RCC 7860 (cell line): Measurements from ENCODE around the gene TRIM52.
A peak's percentile ranks its signal among the peaks of the same experiment; 100 is the strongest.

Experiments used
- DNase-seq: peaks from one replicate; pipeline ENCODE4 v3.0.0-alpha.2; 2015; ENCODE audit warnings: low spot score
- FAIRE-seq: peaks from 2 replicates; lab custom pipeline; 2012; peaks lifted over from hg19 to GRCh38; lab: Jason Lieb, UNC

TRIM52 gene

DNA sequence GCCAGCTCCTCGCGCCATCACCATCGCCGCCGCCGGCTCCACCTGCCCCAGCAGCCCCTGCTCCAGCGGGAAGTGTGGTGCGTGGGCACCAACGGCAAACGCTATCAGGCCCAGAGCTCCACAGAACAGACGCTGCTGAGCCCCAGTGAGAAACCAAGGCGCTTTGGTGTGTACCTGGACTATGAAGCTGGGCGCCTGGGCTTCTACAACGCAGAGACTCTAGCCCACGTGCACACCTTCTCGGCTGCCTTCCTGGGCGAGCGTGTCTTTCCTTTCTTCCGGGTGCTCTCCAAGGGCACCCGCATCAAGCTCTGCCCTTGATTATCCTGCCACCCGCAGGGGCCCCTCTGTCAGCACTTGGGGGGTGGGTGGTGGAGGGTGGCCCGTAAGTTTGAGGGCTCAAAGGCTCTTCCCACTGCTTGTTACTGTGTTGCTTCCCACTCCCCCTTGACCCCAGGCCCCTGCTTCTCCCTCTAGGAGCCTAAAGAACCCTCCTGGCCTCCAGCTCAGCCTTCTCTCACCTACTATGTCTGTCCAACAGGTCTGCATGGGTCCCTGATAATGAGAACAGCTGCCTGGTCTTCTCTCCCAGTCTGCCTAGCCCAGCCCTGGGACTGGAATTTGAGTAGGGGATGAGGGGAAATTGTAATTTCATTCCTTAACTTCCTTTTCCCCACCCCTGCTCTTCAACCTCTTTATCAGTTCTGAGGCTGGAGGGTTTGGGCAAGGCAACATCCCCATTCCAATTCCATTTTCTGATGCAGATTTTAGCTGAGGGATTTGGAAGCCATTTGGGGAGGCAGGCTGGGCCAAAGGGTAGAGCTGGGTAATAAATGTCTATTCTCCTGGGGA, 26.3 kb downstream of the TRIM52 start:
- DNase-seq (no peak), FAIRE-seq (no peak)

DNA sequence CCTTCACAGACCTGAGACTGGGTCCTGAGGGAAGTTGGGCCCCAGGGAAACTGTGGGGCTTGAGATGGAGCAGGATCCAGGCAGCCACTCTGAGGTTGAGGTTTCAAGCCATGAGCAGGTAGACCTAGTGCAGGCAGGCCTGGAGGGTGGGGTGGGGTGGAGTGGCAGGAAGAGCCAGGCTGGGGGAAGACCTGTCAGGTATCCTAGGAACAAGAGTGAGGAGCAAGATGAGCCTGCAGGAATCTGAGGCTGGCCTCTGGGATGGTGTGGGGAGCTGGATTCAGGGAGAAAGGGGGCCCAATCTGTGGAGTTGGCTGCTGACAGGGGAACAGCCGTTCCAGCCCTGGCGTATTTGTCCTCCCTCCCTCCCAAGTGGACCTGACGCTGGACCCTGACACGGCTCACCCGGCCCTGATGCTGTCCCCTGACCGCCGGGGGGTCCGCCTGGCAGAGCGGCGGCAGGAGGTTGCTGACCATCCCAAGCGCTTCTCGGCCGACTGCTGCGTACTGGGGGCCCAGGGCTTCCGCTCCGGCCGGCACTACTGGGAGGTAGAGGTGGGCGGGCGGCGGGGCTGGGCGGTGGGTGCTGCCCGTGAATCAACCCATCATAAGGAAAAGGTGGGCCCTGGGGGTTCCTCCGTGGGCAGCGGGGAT, 27.0 kb downstream of the TRIM52 start:
- FAIRE-seq = no peak
- no peak for DNase-seq

DNA sequence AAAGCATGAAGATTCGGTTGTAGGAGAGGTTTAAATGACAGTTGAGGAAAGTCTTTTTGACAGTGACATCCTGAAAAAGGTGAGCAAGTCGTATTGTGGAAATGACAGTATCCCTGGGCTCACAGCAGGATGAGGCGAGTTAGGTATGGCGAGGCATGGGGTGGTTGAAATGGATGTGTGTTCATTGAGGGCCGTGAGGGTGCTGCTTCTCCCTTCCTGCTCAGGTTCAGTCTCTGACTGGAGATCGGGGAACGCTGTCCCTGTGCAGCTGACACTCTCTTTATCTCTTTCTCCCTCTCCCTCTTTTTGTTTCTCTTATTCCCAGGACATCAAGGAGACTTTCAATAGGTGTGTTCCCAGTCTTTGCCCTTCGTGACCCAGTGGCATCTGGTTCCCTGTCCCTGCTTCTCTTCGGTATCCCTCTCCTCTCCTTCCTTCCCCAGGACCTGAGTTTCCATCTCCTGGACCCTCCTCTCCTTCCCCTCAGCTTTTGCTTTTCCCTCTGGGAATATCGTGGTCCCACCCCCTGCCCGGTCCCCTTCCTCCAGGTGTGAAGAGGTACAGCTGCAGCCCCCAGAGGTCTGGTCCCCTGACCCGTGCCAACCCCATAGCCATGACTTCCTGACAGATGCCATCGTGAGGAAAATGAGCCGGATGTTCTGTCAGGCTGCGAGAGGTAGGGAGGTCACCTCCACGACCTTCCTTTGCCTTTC, 27.7 kb downstream of the TRIM52 start:
- FAIRE-seq (no peak), DNase-seq (no peak)

DNA sequence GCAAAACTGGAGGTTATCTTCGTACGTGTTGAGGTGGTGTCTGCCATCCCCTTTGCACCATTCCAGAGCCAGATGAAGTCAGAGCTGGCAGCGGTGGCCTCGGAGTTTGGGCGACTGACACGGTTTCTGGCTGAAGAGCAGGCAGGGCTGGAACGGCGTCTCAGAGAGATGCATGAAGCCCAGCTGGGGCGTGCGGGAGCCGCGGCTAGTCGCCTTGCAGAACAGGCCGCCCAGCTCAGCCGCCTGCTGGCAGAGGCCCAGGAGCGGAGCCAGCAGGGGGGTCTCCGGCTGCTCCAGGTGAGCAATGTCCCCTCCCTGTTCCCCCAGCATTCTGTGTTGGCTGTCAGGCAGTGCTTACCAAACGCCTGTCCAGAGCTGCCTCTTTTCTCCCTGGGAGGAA, 28.4 kb downstream of the TRIM52 start:
- no peak for DNase-seq
- no peak for FAIRE-seq

DNA sequence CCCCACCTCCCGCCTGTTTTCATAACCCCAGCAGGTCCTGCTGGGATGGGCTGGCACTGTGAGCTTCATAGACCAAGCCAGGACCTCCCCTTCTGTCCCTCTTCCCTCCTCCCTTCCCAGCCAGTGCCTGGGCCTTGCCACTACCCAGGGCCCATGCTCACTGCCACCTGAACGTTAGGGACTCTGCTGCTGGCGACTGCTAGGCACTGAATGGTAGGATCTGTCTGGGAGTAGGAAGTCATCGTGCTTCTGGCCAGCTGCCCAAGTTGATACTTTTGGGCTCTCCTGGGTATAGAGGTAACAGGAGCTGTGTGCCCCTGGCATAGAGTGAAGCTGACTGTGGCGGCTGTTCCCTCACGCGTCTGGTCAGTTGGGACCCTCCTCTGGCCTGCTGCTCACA, 29.5 kb downstream of the TRIM52 start:
- FAIRE-seq = no peak
- DNase-seq = no peak

DNA sequence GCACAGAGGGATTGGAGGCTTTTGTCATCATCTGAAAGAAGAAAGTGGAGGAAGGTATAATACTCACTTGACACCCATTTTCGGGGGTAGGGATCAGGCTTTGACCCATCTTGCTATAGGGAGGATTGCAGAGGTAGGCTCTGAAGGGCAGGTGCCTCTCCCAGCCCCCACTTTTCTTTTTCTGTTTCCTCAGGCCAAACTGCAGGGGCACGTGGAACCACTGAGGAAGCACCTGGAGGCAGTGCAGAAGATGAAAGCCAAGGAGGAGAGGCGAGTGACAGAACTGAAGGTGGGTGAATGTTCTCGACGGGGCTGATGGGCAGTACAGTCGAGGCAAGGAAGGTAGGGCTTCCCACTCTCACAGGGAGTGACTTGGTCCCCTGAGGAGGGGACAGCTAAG, 30.4 kb downstream of the TRIM52 start:
- FAIRE-seq (no peak), DNase-seq (no peak)

DNA sequence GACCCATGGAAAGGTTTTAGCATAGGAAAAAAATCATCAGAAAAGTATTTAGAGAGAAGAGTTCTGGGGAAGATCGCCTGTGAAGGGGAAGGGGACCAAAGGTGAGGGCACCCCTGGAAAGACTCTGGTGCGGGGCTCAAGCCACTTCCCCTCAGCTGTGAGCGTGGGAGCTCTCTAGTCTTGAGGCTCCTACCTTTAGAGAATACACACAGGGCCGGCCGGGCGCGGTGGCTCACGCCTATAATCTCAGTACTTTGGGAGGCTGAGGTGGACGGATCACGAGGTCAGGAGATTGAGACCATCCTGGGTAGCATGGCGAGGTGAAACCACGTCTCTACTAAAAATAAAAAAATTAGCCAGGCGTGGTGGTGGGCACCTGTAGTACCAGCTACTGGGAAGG, 30.9 kb downstream of the TRIM52 start:
- no peak for FAIRE-seq
- DNase-seq = no peak

DNA sequence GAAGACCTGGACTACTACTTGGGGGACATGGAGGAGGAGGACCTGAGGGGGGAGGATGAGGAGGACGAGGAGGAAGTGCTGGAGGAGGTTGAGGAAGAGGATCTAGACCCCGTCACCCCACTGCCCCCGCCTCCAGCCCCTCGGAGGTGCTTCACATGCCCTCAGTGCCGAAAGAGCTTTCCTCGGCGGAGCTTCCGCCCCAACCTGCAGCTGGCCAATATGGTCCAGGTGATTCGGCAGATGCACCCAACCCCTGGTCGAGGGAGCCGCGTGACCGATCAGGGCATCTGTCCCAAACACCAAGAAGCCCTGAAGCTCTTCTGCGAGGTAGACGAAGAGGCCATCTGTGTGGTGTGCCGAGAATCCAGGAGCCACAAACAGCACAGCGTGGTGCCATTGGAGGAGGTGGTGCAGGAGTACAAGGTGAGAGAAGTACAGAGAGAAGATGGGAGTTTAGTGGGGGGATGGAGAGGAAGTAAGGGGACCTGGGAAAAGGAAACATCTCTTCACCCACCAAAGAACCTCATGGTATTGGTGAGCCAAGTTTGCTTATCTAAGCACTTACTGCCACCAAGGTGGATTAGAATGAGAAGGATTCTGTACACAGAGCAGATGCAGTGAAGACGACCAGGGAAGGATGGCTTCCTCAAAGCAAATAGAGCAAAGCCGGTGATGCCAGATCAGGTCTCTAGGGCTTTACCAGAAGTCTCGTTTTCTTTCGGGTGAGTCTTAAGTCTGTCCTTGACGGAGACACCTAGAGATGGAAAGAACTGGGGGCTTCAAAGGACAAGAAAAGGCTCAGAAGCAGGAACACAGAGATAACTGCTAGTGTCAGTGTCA, 36.3 kb downstream of the TRIM52 start:
- FAIRE-seq (no peak), DNase-seq (no peak)

DNA sequence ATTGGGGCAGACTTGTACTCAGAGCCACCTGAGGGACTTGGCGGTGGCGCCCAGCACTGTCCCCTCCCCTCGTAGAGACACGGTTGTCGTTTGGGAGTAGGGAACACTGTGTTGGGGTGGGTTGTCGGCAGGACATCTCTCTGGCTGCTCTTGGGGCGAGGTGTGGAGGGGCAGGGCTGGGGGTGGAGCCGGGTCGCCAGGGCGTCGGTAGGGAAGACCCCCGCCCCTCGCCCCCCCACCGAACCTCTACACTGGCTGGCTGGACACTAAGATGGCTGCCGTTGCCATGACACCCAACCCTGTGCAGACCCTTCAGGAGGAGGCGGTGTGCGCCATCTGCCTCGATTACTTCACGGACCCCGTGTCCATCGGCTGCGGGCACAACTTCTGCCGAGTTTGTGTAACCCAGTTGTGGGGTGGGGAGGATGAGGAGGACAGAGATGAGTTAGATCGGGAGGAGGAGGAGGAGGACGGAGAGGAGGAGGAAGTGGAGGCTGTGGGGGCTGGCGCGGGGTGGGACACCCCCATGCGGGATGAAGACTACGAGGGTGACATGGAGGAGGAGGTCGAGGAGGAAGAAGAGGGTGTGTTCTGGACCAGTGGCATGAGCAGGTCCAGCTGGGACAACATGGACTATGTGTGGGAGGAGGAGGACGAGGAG, 37.1 kb downstream of the TRIM52 start:
- FAIRE-seq (no peak), DNase-seq (no peak)

DNA sequence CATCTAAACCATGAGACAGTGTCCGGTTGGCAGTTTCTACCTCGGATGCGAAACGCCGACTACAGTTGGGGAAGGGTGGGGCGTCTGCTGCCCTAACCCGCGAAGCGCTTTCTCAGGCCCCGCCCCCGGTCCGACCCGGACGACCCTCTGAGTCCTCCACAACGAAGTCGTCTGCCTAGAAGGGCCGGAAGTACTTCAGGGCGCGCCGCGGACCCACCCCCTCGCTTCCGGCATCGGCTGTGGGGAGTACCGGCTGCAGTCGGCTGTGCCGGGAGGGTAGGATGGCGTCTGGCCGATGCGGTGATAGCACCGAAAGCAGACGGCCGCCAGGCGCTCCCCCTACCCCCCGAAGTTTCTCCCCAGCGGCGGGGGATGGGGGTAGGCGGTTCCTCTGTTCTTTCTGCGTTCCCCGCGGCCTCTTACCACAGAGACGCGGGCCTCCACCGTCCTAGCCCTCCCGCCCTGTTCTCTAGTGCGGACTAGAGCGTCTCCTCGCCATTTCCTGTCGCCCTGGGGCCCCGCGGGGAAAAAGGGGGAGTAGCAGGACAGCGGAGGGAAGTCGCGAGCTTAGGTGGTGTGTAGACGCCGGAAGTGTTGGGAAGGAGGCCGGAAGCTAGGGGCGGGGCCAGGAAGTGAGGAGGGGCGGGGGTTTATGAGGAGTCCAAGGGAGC, 37.8 kb downstream of the TRIM52 start, which contains the start of gene TRIM41:
Gene TRIM41, plus strand, starts transcription at position 224 of the 671 bp plus-strand sequence. CDS start 719 bp downstream, outside the sequence.
- FAIRE-seq (peak; percentile 81), DNase-seq (peak; percentile 96)

DNA sequence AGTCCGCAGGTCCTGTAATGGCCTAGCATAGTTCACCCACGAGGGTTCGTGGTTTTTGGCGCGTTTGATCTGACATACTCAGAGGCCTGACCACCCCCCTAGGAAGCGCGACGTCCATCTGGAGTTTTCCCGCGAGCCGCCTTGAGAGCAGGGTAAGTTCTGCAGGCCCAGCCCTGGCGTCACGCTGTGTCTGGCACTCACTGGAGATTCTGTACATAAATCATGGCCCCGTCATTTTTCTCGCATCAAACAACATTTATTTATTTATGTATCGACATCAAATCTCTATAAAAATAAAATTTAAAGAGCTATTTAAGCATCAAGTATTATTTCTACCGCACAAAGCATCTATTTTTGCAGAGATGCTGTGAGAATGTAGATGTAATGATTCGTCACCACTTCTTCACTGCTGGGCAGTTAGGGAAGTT, 38.3 kb downstream of the TRIM52 start:
- FAIRE-seq (no peak), DNase-seq (no peak)

DNA sequence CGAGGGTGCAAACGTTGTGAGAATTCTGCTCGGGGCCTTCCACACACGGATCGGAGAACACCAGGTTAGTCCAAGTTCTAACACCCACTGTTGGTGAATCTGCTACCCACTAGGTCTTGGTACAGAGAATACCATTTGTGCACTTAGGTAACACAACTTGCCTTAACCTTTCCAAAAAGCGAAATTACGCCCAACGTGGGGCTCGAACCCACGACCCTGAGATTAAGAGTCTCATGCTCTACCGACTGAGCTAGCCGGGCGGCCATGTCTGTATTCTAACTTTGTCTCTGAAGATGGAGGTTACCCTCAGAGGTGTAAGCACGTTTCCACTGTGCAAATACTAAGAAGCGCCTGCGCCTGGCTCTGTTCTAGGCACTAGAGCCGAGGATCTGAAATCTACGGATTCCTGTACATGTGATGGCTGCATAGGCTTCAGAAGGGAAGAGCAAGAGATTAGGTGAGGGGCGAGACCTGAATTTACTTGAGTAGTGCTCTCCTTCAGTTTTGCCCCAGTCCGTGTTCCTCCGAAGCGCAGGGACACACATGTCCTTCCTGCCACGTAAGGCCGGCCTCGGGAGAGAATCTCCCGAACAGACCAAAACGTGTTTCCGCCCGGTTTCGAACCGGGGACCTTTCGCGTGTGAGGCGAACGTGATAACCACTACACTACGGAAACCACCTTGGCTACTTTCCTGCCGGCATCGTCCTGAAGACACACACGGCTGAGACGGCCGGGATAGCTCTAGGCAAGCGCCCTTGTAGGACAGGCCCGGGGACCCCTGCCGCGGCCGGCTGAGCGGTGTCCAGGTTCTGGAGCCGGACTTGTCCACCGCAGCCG, 38.9 kb downstream of the TRIM52 start:
- DNase-seq = peak; percentile 99
- peak; percentile 72 for FAIRE-seq

DNA sequence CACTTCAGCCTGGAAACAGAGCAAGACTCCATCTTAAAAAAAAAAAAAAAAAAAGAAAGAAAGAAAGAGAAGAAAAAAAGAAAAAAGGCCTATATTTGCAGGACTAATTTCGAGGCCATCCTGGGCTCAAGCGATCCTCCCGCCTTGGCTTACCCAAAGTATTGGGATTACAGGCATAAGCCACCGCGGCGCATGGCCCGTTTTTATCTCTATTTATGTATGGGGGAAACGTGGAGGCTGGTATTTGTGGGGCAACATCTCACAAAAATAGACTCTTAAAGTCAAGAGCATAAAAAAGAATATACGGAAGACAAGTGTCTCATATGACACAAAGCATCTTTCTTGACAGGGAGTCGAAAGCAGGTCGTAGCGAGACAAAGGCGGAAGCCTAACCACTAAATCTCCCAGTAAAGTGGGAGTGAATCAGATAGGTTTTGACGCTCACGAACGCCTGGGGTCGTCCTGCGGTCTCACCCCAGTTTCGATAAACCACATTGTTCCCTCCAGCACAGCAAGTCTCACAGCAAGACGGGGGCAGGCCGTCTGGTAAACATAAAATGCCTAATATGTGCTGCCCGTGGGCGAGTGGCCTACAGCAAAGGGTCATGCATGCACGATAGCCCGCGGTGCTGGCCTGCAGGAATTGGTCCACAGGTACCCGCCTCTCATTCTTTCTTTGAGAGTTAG, 39.7 kb downstream of the TRIM52 start:
- FAIRE-seq = no peak
- DNase-seq = no peak

DNA sequence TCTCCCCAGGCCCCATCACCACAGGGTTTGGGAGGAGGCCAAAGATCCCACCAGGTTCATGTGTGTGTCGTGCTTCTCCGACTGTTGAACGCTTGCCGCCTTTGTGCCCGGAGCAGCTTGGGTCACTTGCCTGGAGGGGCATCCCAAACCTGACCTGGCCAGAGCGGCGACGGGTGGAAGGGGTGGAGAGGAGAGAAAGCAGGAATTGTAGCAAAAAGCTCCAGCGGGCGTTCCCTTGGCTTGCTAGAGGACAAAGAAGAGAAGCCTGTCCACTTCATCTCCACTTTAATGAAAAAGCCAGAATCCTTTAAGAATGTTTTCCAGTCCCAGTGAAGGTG, 40.8 kb downstream of the TRIM52 start:
- DNase-seq (no peak), FAIRE-seq (no peak)

DNA sequence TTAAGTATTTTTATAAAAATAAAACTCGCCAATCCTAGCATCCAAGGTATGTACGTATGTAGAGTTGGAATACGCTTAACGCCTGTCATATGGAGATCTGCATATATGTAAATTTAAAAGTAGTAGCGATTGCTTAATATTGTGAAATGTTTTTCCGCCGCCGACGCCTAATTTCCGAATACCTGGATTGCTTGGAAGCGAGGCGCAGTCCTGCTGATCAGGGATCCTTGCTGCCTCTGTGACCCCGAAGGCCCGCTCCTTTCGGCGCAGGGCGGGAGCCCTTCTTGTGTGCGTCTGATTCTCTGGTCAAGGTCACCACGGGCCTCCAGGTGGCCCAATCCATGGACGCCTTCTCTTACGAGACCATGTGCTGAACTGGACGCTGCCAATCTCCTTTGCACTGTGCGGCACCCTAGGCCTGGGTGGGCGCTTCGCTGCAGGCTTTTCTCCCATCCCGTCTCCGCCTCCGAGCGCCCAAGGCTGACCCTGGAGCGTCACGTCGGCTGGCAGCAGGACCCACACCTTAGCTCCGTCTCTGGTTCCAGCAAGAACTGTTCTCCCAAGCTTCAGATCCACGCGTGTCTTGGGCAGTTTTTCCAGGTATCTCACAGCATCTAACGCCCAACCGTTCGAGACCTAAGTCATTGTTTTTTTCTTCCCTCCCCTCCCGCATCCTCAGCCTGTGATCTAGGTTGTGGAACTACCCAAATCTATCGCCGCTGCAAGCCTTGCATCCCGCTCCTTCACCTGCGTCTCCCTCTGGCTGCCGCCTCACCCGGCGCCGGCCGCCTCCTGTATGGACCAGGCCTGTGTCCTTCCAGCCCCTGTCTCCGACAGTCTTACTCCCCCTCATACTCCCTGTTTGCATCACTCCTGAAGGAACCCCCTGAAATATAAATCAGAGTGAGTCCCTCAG, 41.4 kb downstream of the TRIM52 start:
- DNase-seq (no peak), FAIRE-seq (no peak)

DNA sequence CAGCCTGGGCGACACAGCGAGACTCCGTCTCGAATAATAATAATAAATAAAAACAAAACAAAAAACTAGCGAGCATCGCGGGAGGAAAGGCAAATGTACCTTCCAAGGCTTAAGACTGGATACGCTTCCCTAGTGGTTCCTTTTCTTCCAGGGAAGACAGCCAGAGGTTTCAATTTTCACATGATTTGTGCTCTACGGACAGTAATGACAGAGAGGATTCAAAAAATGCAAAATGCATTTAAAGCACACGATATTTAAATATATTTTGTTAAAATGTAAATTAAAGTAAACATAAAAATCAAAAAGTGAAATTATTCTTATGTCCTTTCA, 42.2 kb downstream of the TRIM52 start:
- FAIRE-seq = no peak
- no peak for DNase-seq

DNA sequence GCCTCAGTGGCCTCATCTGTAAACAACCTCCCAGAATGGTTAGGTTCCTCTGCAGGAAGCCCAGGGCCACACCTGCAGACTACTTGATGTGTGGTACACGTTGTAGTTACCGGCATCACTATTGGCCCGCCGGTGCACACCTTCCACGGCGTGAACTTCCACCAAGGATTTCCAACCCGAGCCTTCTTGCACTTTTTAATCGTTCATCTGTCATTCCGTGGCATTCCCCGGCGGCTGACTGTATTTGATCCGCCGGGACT, 43.2 kb downstream of the TRIM52 start:
- no peak for DNase-seq
- no peak for FAIRE-seq
